ENCODE data around the gene ISG20.

DNA sequence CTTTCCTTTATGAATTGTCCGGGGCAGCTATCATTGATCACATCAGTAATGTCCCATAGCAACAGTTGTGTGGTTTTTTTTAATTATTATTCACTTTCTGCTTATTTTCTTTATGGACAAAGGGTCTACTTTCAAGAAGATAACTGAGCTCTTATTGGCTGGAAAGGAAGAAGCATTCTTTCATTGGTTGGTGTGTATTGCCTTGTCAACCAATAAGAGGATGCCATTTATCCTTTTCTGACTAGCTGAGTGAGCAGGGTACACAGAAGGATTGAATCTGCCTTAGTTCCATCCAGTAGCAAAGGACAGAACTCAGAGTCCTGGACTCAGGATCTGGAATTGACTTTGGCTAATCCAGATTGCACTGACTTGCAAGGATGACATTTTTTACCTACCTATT, 30.9 kb upstream of the ISG20 start:
- no peak for TF ChIP-seq CREB1 (IDR thresholded peaks at IDR 0.05; ENCODE audit: low read depth)
- no peak for TF ChIP-seq CEBPB (IDR thresholded peaks at IDR 0.05)
- TF ChIP-seq, protein P1, sequence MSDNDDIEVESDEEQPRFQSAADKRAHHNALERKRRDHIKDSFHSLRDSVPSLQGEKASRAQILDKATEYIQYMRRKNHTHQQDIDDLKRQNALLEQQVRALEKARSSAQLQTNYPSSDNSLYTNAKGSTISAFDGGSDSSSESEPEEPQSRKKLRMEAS (IDR thresholded peaks at IDR 0.05): no peak
- TF ChIP-seq, protein P2, sequence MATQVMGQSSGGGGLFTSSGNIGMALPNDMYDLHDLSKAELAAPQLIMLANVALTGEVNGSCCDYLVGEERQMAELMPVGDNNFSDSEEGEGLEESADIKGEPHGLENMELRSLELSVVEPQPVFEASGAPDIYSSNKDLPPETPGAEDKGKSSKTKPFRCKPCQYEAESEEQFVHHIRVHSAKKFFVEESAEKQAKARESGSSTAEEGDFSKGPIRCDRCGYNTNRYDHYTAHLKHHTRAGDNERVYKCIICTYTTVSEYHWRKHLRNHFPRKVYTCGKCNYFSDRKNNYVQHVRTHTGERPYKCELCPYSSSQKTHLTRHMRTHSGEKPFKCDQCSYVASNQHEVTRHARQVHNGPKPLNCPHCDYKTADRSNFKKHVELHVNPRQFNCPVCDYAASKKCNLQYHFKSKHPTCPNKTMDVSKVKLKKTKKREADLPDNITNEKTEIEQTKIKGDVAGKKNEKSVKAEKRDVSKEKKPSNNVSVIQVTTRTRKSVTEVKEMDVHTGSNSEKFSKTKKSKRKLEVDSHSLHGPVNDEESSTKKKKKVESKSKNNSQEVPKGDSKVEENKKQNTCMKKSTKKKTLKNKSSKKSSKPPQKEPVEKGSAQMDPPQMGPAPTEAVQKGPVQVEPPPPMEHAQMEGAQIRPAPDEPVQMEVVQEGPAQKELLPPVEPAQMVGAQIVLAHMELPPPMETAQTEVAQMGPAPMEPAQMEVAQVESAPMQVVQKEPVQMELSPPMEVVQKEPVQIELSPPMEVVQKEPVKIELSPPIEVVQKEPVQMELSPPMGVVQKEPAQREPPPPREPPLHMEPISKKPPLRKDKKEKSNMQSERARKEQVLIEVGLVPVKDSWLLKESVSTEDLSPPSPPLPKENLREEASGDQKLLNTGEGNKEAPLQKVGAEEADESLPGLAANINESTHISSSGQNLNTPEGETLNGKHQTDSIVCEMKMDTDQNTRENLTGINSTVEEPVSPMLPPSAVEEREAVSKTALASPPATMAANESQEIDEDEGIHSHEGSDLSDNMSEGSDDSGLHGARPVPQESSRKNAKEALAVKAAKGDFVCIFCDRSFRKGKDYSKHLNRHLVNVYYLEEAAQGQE (IDR thresholded peaks at IDR 0.05; ENCODE audit: low read depth): no peak
- no peak for TF ChIP-seq TCF12 (IDR thresholded peaks at IDR 0.05; ENCODE audit: low read depth)
- no peak for TF ChIP-seq YY1 (IDR thresholded peaks at IDR 0.05; ENCODE audit: low read depth)

All from Ishikawa (cell line).